Hypothalamus (tissue), 51 donors: ENCODE data around the gene DPF3.

Experiments used
- DNase-seq, 51 donors: peaks; one replicate each; lab custom pipeline; 2025; lab: John Stamatoyannopoulos, UW

The DPF3 gene

DNA sequence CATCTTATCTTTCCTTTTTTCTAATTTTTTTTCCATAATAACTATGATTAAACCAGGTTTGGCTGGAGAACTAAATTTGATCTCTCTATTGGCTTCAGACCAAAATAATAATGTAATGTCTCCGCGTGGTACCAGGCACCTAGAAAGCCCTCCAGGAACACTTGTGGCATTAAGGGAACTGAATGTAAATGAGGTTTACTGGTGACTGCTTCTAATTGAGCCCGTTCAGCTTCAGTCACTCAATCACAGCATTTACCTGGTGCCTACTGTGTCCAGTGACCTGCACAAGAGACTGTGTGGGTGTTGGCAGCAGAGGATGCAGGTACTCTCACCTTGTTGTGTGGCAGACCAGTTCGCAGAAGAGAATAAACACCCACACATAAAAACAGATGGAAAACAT lies 302.5 kb downstream of the DPF3 start:
- no peak for DNase-seq

DNA sequence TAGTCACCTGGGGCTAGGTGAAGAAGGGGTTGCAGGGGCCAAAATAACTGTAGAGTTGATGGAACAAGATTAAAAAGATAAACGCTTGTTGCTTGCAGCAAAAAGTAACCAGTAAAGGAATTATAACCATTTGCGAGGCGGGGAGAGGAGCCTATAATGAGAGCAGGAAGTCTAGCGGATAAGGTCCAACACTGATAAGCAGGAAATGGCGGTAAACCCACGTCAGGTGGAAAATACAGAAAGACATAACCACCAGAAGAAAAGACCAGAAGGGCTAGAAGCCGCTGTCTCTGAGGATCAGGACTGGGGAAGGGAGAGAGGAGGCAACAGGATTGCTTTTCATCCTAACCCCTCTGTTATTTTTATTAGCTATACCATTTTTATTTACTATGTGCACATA lies 303.3 kb downstream of the DPF3 start:
- no peak for DNase-seq

DNA sequence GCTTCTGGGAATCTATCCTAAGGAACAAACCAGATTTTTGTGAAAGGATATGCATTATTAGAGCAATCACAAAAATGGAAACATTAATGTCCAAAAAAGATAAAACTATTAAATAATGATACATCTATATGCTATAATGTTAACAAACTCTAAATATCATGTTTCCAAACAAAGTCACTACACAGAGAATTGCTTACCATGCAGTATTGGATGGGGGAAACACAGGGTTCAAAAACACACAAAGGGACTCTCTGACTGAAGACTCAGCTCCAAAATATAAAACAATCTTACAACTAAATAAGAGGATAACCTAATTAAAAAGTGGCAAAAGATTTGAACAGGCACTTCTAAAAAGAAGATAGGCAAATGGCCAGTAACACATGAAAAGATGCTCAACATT lies 304.2 kb downstream of the DPF3 start:
- DNase-seq: no peak

GRCh38 chr14:72588521-72588920 lies 305.4 kb downstream of the DPF3 start:
- no peak for DNase-seq

DNA sequence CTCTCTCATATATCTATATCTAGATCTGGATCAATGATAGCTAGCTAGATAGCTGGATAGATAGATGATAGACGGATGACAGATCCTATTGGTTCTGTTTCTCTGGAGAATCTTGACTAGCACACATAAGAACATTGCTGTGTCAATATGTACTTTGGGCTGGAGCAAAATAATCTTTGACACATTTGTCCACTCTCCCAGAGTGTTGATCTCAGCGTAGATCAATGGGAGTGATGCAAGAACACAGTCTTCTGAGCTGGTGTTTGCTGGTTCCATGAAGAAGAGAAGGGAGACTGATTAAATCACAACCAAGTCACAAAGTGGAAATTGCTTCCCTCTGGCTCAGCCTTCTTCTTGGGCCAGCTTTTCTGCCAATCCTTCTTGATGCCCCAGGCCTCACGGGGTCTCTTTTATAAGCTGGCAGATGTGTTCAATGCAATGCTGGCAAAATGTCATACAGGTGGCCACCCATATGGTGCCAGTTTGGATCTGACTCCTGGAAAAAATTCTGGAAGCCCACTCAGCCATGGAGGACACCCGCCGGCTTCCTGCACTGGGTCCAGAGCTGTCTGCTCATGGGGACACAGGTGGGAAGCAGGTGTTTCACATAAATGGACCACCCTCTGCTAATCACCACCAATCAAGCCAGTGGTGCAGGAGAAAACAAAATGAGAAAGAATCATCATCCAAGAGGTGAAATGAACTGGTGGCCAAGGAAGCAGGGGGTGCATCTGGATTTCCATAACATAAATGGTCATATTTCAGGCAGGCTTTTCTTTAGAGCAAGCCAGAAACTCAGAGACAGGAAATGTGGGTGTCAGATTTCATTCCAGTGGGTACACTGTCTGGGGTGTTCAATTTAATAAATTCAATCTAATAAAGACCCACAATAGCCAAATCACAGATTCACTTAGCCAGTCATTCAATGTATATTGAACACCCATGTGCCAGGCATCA lies 310.3 kb downstream of the DPF3 start:
- DNase-seq: no peak

GRCh38 chr14:72582582-72582981 lies 311.3 kb downstream of the DPF3 start:
- DNase-seq: no peak

DNA sequence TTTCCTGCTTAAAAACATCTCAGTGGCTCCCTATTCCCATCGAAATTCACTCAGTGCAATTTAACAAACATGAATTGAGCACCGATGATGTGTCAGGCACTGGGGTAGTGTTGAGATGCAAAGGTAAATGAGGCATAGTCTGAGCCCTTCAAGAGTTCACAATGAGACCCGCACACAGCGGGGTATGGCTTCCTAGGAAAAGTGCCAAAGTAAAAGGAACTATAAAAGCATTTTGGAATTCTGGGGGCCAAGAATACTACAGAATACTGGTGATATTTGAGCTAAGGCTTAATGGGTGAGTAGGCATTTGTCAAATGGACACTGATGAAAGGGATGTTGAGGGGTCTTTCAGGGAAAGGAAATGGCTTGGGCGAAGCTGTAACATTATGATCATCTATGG lies 315.4 kb downstream of the DPF3 start:
- no peak for DNase-seq

GRCh38 chr14:72577521-72577920 lies 316.4 kb downstream of the DPF3 start:
- no peak for DNase-seq

- DNase-seq: no peak
These were observed 317.6 kb downstream of the DPF3 start for GRCh38 chr14:72576258-72576657.

- no peak for DNase-seq
These were observed 319.2 kb downstream of the DPF3 start for GRCh38 chr14:72574715-72575114.

- peak in 2 of 51 donors; percentile 8 to 43 for DNase-seq
These were observed 320.0 kb downstream of the DPF3 start for GRCh38 chr14:72573725-72574417.
